GM12878 (cell line): ENCODE results near the gene PRDM2. TPM values are rescaled to one million over a fixed set of nuclear protein-coding genes. Genes with fewer than 3 reads are reported as not detected.

ENCODE experiments used
- ATAC-seq: fragments of 200-7000 bp; cut with Tn5 transposase; 3 replicates; pipeline ENCODE4 v1.9.1; 2020; ENCODE audit warnings: mild to moderate bottlenecking, moderate library complexity
- BruUV-seq: library from RNA; stranded (reverse); fragments of 400-500 nt; replicated peaks from 2 replicates; lab custom pipeline; 2021; lab: Mats Ljungman, UMichigan
- CTCF ChIA-PET: fragments of 300-600 bp; sonication (Branson Sonifier 250); formaldehyde crosslinking; extraction: SDS; loops from one replicate; lab custom pipeline; 2021; ENCODE audit warnings: inconsistent platforms; lab: Yijun Ruan, JAX
- POLR2A ChIA-PET: fragments of 350-600 bp; formaldehyde crosslinking; extraction: SDS; loops from one replicate; lab custom pipeline; 2021; ENCODE audit warnings: inconsistent platforms; lab: Charles Lee
- RAD21 ChIA-PET: fragments of 300-600 bp; sonication (Branson Sonifier 250); formaldehyde crosslinking; loops from one replicate; lab custom pipeline; 2023; ENCODE audit warnings: antibody characterized with exemption; ENCODE audit not compliant: unreplicated experiment; lab: Charles Lee
- SMC1A ChIA-PET: fragments of 300-600 bp; sonication (Branson Sonifier 250); formaldehyde crosslinking; loops from one replicate; lab custom pipeline; 2023; ENCODE audit not compliant: unreplicated experiment, uncharacterized antibody; lab: Charles Lee
- DNase-seq: peaks from one replicate; pipeline ENCODE4 v3.0.0-alpha.2; 2011; ENCODE audit warnings: low read depth, low spot score
- FAIRE-seq: peaks from 3 replicates; lab custom pipeline; 2011; peaks lifted over from hg19 to GRCh38; lab: Jason Lieb, UNC
- H2AFZ ChIP-seq: 2 replicates; pipeline ENCODE4 v1.6.0; 2011; ENCODE audit warnings: low read depth, low read length, control low read depth; ENCODE audit not compliant: control insufficient read depth
- H3K27ac ChIP-seq: 2 replicates; pipeline ENCODE4 v1.5.1; 2011; ENCODE audit warnings: control low read depth; ENCODE audit not compliant: control insufficient read depth, insufficient read depth
- H3K27me3 ChIP-seq, 2 experiments: replicated peaks in 1 of 2; 2 replicates each; pipeline versions ENCODE4 v1.6.0 to v1.6.1; 2011; ENCODE audit warnings: low read length in 1 of 2; ENCODE audit not compliant: control insufficient read depth in 2 of 2, insufficient read depth in 2 of 2
- H3K36me3 ChIP-seq, 2 experiments: 2 replicates each; pipeline ENCODE4 v1.5.1; 2011; ENCODE audit warnings: low read length in 1 of 2; ENCODE audit not compliant: control insufficient read depth in 2 of 2, insufficient read depth in 2 of 2
- H3K4me1 ChIP-seq: 2 replicates; pipeline ENCODE4 v1.6.1; 2011; ENCODE audit warnings: mild to moderate bottlenecking, low read length, moderate library complexity, mixed read lengths; ENCODE audit not compliant: control insufficient read depth, insufficient read depth
- H3K4me2 ChIP-seq: 2 replicates; pipeline ENCODE4 v1.6.0; 2011; ENCODE audit warnings: control low read depth; ENCODE audit not compliant: control insufficient read depth, insufficient read depth
- H3K4me3 ChIP-seq: fragments of 200-600 bp; sonication (generic); 2 replicates; pipeline ENCODE4 v1.5.1; 2016
- H3K79me2 ChIP-seq: 2 replicates; pipeline ENCODE4 v1.6.0; 2011; ENCODE audit warnings: low read length; ENCODE audit not compliant: control insufficient read depth, insufficient read depth
- H3K9ac ChIP-seq: 2 replicates; pipeline ENCODE4 v1.8.0; 2011; ENCODE audit warnings: low read length, control low read depth, mixed read lengths; ENCODE audit not compliant: control insufficient read depth, insufficient read depth
- H3K9me3 ChIP-seq: replicated peaks from 3 replicates; pipeline ENCODE4 v1.5.1; 2011; ENCODE audit warnings: mild to moderate bottlenecking, low read length; ENCODE audit not compliant: control insufficient read depth, insufficient read depth
- H4K20me1 ChIP-seq: 2 replicates; pipeline ENCODE4 v1.6.0; 2011; ENCODE audit not compliant: control insufficient read depth, insufficient read depth
- FOXK2 ChIP-seq: fragments of 450-650 bp; IDR thresholded peaks from 2 replicates; pipeline ENCODE4 v1.6.1; 2017; ENCODE audit warnings: mild to moderate bottlenecking, moderate library complexity
- GATAD2B ChIP-seq: fragments of 450-650 bp; conservative IDR thresholded peaks from 2 replicates; pipeline ENCODE4 v1.6.1; 2017; ENCODE audit warnings: low read depth, mild to moderate bottlenecking, moderate library complexity
- KDM1A ChIP-seq: fragments of 200-600 bp; sonication (generic); IDR thresholded peaks from 2 replicates; pipeline ENCODE4 v1.6.1; 2016; ENCODE audit warnings: borderline replicate concordance
- MYB ChIP-seq: fragments of 150-350 bp; IDR thresholded peaks from 2 replicates; pipeline ENCODE4 v1.6.1; 2014; ENCODE audit warnings: mild to moderate bottlenecking, low read depth, low read length, borderline replicate concordance
- POLR2A ChIP-seq: IDR thresholded peaks from 2 replicates; pipeline ENCODE4 v1.6.1; 2011; ENCODE audit warnings: low read depth, mild to moderate bottlenecking, low read length
- RAD51 ChIP-seq: fragments of 450-650 bp; IDR thresholded peaks from 2 replicates; pipeline ENCODE4 v1.6.1; 2016; ENCODE audit warnings: moderate library complexity, mild to moderate bottlenecking, inconsistent platforms
- REST ChIP-seq: IDR thresholded peaks from 2 replicates; pipeline ENCODE4 v1.6.1; 2012; ENCODE audit warnings: mild to moderate bottlenecking, low read depth, low read length
- RUNX3 ChIP-seq: IDR thresholded peaks from 2 replicates; pipeline ENCODE4 v1.6.1; 2012; ENCODE audit warnings: low read length, inconsistent platforms
- SKIL ChIP-seq: fragments of 450-650 bp; IDR thresholded peaks from 2 replicates; pipeline ENCODE4 v1.6.1; 2017; ENCODE audit warnings: mild to moderate bottlenecking, low read depth, inconsistent platforms; ENCODE audit not compliant: poor library complexity, severe bottlenecking
- SREBF1 ChIP-seq: IDR thresholded peaks from 2 replicates; pipeline ENCODE4 v1.6.1; 2012; ENCODE audit warnings: mild to moderate bottlenecking, low read length
- STAT3 ChIP-seq: IDR thresholded peaks from 2 replicates; pipeline ENCODE4 v1.6.1; 2011; ENCODE audit warnings: low read depth, low read length, improper control_type of control experiment
- SUPT20H ChIP-seq: IDR thresholded peaks from 2 replicates; pipeline ENCODE4 v1.6.1; 2011; ENCODE audit warnings: low read depth, mild to moderate bottlenecking, low read length, moderate library complexity, borderline replicate concordance; ENCODE audit not compliant: control insufficient read depth
- ZZZ3 ChIP-seq: IDR thresholded peaks from 2 replicates; pipeline ENCODE4 v1.6.1; 2011; ENCODE audit warnings: low read depth; ENCODE audit not compliant: control insufficient read depth, insufficient read length
- WGBS: methylation state at CpG from one replicate; pipeline ENCODE4 v1.1.6; 2016; ENCODE audit warnings: low lambda C conversion rate; ENCODE audit not compliant: insufficient replicate concordance, insufficient coverage; ENCODE audit errors: missing lambda C conversion rate; 5-methylcytosine and 5-hydroxymethylcytosine counted together
- in situ Hi-C: fragments of 300-500 bp; cut with MboI; formaldehyde crosslinking; loops from 9 replicates; pipeline ENCODE4 v1.14.3; 2018; ENCODE audit warnings: mixed read lengths
- intact Hi-C: fragments of 100-400 bp; cut with micrococcal nuclease; formaldehyde crosslinking; loops from one replicate; pipeline ENCODE4 v1.14.2; 2022; ENCODE audit not compliant: unreplicated experiment
- polyA plus RNA-seq, 11 experiments: library from polyadenylated mRNA; depleted of rRNA in 4 of 11; unstranded in 6 of 11; stranded (reverse) in 5 of 11; fragments of >200 nt; fragmentation: Nextera tagmentation in 4 of 11; fragmentation: Illumina TruSeq in 1 of 11; extraction: Ambion mirVana in 4 of 11; extraction: Trizol in 1 of 11; gene quantifications; 1 replicate in 1 of 11; 2 replicates in 10 of 11; pipeline versions ENCODE4 v1.2.1 to v1.2.3, GENCODE V29; 2011 to 2016; ENCODE audit warnings: inconsistent platforms in 2 of 11, missing spikeins in 2 of 11, low read depth in 1 of 11
- total RNA-seq, 4 experiments: library from RNA; depleted of rRNA in 3 of 4; stranded (reverse); fragments of >200 nt in 3 of 4; fragmentation: Illumina TruSeq in 1 of 4; extraction: Trizol in 1 of 4; gene quantifications; 2 replicates each; pipeline versions ENCODE4 v1.2.1 to v1.2.3, GENCODE V29; 2013 to 2021
- TF ChIP-seq, protein P1 (sequence below): IDR thresholded peaks from 2 replicates; pipeline ENCODE4 v1.6.1; 2011; ENCODE audit warnings: low read depth, mild to moderate bottlenecking, low read length, moderate library complexity, borderline replicate concordance; ENCODE audit errors: extremely low read depth
- TF ChIP-seq, protein P2 (sequence below): IDR thresholded peaks from 2 replicates; pipeline ENCODE4 v1.6.1; 2011; ENCODE audit warnings: borderline replicate concordance, low read depth, mild to moderate bottlenecking, moderate library complexity, mixed read lengths, low read length; ENCODE audit not compliant: insufficient read depth; ENCODE audit errors: extremely low read length

PRDM2 gene
- total and polyA plus RNA-seq, 10 of the 15 experiments (the other 5 are each of a cell fraction or from before 2014, with no cell fraction given): 8.4 to 45.1 (median 23.5) TPM

- DNase-seq (peak; percentile 89), FAIRE-seq (peak; percentile 81), ATAC-seq (peak; percentile 87)
- intact Hi-C loops (loop anchor here (1.0 to 5.0 kb wide), 3 partner anchors 29 to 50 kb away; no protein-coding TSS in a partner anchor), in situ Hi-C loops (loop anchor here (25.0 kb wide), 1 partner anchor 1640 kb away; the partner anchor contains the start of gene TNFRSF8)
- ChIA-PET RAD21 (interaction anchor here (0.8 to 17.5 kb wide), 10 partner anchors 9 to 106 kb away, joined by 3 to 367 read pairs (median 3); no protein-coding TSS in a partner anchor), SMC1A (interaction anchor here (1.2 to 19.7 kb wide), 8 partner anchors 10 to 105 kb away, joined by 3 to 425 read pairs (median 14); no protein-coding TSS in a partner anchor), POLR2A (interaction anchor here (0.6 to 5.1 kb wide), 11 partner anchors 10 to 1269 kb away, joined by 3 to 60 read pairs (median 6); no protein-coding TSS in a partner anchor), CTCF (interaction anchor here (0.5 to 10.6 kb wide), 6 partner anchors 8 to 26 kb away, joined by 3 to 212 read pairs (median 4); no protein-coding TSS in a partner anchor)
- H3K27ac ChIP-seq: peak overlapping the region; percentile 96
- H3K36me3 ChIP-seq: no peaks in the 10 kb centered on the region
- 1% methylated on average over 10 of the region's 10 CpGs for WGBS
- H3K9ac ChIP-seq: peak overlapping the region; percentile 90
- no peak overlapping the region; the same call in 1 of the 2 replicates for H2AFZ ChIP-seq
- H3K4me3 ChIP-seq: peak overlapping the region; percentile 58
- TSS peak; percentile 78 for BruUV-seq
- H3K27me3 ChIP-seq: no peaks in the 10 kb centered on the region
- no peaks in the 10 kb centered on the region for H4K20me1 ChIP-seq
- H3K79me2 ChIP-seq: peaks cover 81% of the 10 kb centered on the region
- H3K4me1 ChIP-seq: peaks cover 22% of the 10 kb centered on the region
- H3K4me2 ChIP-seq: peak overlapping the region; percentile 79
- no peaks in the 10 kb centered on the region; the same call in 2 of the 3 replicates for H3K9me3 ChIP-seq
- TF ChIP-seq RAD51: peak; percentile 86
- TF ChIP-seq, protein P1, sequence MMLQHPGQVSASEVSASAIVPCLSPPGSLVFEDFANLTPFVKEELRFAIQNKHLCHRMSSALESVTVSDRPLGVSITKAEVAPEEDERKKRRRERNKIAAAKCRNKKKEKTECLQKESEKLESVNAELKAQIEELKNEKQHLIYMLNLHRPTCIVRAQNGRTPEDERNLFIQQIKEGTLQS: no peak
- peak; percentile 95 for TF ChIP-seq RUNX3
- TF ChIP-seq ZZZ3: no peak
- TF ChIP-seq SUPT20H: no peak
- TF ChIP-seq KDM1A: no peak
- peak; percentile 93 for TF ChIP-seq MYB
- TF ChIP-seq REST: no peak
- TF ChIP-seq POLR2A: peak; percentile 72
- no peak for TF ChIP-seq SREBF1
- TF ChIP-seq FOXK2: no peak
- TF ChIP-seq, protein P2, sequence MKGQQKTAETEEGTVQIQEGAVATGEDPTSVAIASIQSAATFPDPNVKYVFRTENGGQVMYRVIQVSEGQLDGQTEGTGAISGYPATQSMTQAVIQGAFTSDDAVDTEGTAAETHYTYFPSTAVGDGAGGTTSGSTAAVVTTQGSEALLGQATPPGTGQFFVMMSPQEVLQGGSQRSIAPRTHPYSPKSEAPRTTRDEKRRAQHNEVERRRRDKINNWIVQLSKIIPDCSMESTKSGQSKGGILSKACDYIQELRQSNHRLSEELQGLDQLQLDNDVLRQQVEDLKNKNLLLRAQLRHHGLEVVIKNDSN: peak; percentile 55
- TF ChIP-seq SKIL: peak; percentile 80
- no peak for TF ChIP-seq STAT3
- 0 out of 2 replicates have a peak, but pooled peaks have one; percentile 36 for TF ChIP-seq GATAD2B
Measured at GRCh38 chr1:13702425-13703127, 2.6 kb downstream of the PRDM2 start.
